Ureter (tissue), 1 donor: ENCODE data around the gene THYN1. TPM values are rescaled to one million over a fixed set of nuclear protein-coding genes. Genes with fewer than 3 reads are reported as not detected.

Experiments
- DNase-seq: peaks from one replicate; pipeline ENCODE4 v3.0.0-alpha.2; 2020; ENCODE audit warnings: low spot score
- total RNA-seq: library from RNA; stranded (reverse); gene quantifications from one replicate; pipeline ENCODE4 v1.2.4, GENCODE V29; 2023
- donor health status: DM: yes; HTN: yes; CAD: no.

The THYN1 gene
- total RNA-seq, 1 donor from 2014 or later = 52.1 TPM

GRCh38 chr11:134223121-134223520 is 30.0 kb downstream of the THYN1 start:
- peak; percentile 25 for DNase-seq

GRCh38 chr11:134216816-134217215 is 36.3 kb downstream of the THYN1 start:
- DNase-seq = no peak

GRCh38 chr11:134215836-134216235 is 37.3 kb downstream of the THYN1 start:
- no peak for DNase-seq

GRCh38 chr11:134207538-134208239 is 45.5 kb downstream of the THYN1 start:
- DNase-seq = no peak

- DNase-seq = no peak
Measured at GRCh38 chr11:134206185-134206584, 47.0 kb downstream of the THYN1 start.

- DNase-seq = no peak
Measured at GRCh38 chr11:134205729-134206128, 47.4 kb downstream of the THYN1 start.

- no peak for DNase-seq
Measured at GRCh38 chr11:134202661-134203060, 50.5 kb downstream of the THYN1 start.

- no peak for DNase-seq
Measured at GRCh38 chr11:134200688-134201087, 52.5 kb downstream of the THYN1 start.

GRCh38 chr11:134199531-134199930 is 53.6 kb downstream of the THYN1 start:
- DNase-seq = no peak

Other genes starting within 250 kb of the THYN1 start
- gene JAM3, start 184.3 kb downstream of the THYN1 start, total RNA-seq = 33.8 TPM
- 20.4 TPM for gene NCAPD3, start 29.4 kb downstream of the THYN1 start, total RNA-seq
- 46.9 TPM for gene VPS26B, start 28.7 kb downstream of the THYN1 start, total RNA-seq
- 31.1 TPM for gene ACAD8, start 216 bp upstream of the THYN1 start, total RNA-seq
- gene GLB1L3, start 23.0 kb upstream of the THYN1 start, total RNA-seq = not detected
- gene GLB1L2, start 78.6 kb upstream of the THYN1 start, total RNA-seq = 11.1 TPM
- 8.6 TPM for gene B3GAT1, start 158.9 kb upstream of the THYN1 start, total RNA-seq